Measurements from ENCODE around the gene INSM1. TPM values are rescaled to one million over a fixed set of nuclear protein-coding genes. Genes with fewer than 3 reads are reported as not detected.

Gene INSM1, protein sequence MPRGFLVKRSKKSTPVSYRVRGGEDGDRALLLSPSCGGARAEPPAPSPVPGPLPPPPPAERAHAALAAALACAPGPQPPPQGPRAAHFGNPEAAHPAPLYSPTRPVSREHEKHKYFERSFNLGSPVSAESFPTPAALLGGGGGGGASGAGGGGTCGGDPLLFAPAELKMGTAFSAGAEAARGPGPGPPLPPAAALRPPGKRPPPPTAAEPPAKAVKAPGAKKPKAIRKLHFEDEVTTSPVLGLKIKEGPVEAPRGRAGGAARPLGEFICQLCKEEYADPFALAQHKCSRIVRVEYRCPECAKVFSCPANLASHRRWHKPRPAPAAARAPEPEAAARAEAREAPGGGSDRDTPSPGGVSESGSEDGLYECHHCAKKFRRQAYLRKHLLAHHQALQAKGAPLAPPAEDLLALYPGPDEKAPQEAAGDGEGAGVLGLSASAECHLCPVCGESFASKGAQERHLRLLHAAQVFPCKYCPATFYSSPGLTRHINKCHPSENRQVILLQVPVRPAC
- not detected in 2 replicates for polyA plus RNA-seq (2012; rRNA removed)
- not detected in 2 replicates for polyA plus RNA-seq (2012; cell fraction: cytosol; rRNA removed)
- polyA plus RNA-seq (2012; cell fraction: nucleus; rRNA removed), result not detected in 2 replicates

DNA sequence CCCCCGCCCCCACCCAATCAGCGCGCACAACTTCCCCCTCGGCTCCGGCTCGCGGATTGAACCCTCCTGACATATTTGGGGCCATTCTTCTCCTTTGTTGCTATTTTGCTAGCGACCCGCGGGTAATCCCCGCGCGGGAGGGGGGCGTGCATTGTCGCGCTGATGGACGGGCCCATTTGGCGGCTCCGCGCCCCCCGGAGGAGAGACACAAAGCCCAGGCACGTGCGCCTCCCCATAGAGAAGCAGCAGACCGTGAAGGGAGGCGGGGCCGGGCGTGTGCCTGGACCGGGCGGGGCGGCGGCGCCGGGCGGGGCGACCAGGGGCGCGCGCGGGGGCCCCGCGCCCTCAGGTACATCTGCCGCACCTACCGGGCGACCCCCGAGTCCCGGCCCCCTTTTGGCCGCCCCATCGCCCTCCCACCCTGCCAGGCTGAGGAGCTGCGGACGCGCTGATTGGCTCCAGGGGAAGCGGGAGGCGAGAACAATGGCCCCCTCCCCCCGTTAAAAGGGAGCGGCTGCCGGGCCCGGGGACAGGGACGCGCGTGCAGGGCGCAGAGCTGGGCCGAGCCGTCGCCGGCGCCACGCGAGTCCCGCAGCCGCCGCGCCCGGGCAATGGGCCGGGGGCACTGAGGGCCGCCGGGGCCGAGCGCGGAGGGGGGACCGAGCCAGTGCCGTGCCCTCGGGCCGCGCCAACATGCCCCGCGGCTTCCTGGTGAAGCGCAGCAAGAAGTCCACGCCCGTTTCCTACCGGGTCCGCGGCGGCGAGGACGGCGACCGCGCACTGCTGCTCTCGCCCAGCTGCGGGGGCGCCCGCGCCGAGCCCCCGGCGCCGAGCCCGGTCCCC, at the start of gene INSM1:
Gene INSM1 (plus strand): TSS at position 530 of the 843 bp plus-strand sequence. CDS start 164 bp downstream, at position 694.
- H4K20me1 ChIP-seq (ENCODE audit: insufficient read depth), result no peaks in the 10 kb centered on the region
- CTCF ChIA-PET, result interaction anchor here (1.1 to 1.3 kb wide), 2 partner anchors 9 to 200 kb away, joined by 3 to 5 read pairs; no protein-coding TSS in a partner anchor
- no peaks in the 10 kb centered on the region for H3K9me2 ChIP-seq
- H3K9ac ChIP-seq, result no peak within 1 kb of the TSS
- H3K27me3 ChIP-seq (ENCODE audit: insufficient read depth), result peaks cover 82% of the 10 kb centered on the region
- no peaks in the 10 kb centered on the region; a peak in 1 of 4 replicates for H3K4me1 ChIP-seq (ENCODE audit: control insufficient read depth in 1 of 2, insufficient read depth in 2 of 2, low read depth in 1 of 2, low read length in 1 of 2)
- no peak for TF ChIP-seq YY1 (IDR thresholded peaks at IDR 0.05; ENCODE audit: low read depth)
- TF ChIP-seq CHD2 (IDR thresholded peaks at IDR 0.05; ENCODE audit: low read length, partially characterized antibody), result no peak
- no peak for TF ChIP-seq RFX5 (IDR thresholded peaks at IDR 0.05; ENCODE audit: low read length)
- no peak for TF ChIP-seq EP300 (IDR thresholded peaks at IDR 0.05; ENCODE audit: borderline replicate concordance in 1 of 2, low read depth in 1 of 2, low read length in 1 of 2)
- TF ChIP-seq TAF1 (IDR thresholded peaks at IDR 0.05; ENCODE audit: borderline replicate concordance, low read depth, low read length), result no peak
- TF ChIP-seq SMC3 (IDR thresholded peaks at IDR 0.05; ENCODE audit: low read depth, low read length), result no peak
- no peak for TF ChIP-seq GABPA (IDR thresholded peaks at IDR 0.05; ENCODE audit: low read depth)
- TF ChIP-seq CTCF (IDR thresholded peaks at IDR 0.05), result no peak
- no peak for TF ChIP-seq JUND (IDR thresholded peaks at IDR 0.05)
- TF ChIP-seq RXRA (IDR thresholded peaks at IDR 0.05; ENCODE audit: borderline replicate concordance, low read depth), result no peak
- no peak for TF ChIP-seq EZH2phosphoT487 (IDR thresholded peaks at IDR 0.05; ENCODE audit: borderline replicate concordance, low read depth)
- TF ChIP-seq, protein P1, sequence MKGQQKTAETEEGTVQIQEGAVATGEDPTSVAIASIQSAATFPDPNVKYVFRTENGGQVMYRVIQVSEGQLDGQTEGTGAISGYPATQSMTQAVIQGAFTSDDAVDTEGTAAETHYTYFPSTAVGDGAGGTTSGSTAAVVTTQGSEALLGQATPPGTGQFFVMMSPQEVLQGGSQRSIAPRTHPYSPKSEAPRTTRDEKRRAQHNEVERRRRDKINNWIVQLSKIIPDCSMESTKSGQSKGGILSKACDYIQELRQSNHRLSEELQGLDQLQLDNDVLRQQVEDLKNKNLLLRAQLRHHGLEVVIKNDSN (IDR thresholded peaks at IDR 0.05; ENCODE audit: borderline replicate concordance, low read depth), result no peak
- no peak for TF ChIP-seq GATA2 (CRISPR knock-in tag; IDR thresholded peaks at IDR 0.05)
- no peak for TF ChIP-seq REST (IDR thresholded peaks at IDR 0.05; ENCODE audit: low read depth, low read length)
- 5% methylated on average over 31 of the region's 108 CpGs for WGBS (ENCODE audit: low lambda C conversion rate)
- H3K4me2 ChIP-seq, result no peak within 1 kb of the TSS
- H3K27ac ChIP-seq (ENCODE audit: low read depth in 2 of 2, low read length in 1 of 2), result no peak within 1 kb of the TSS
- no peak within 1 kb of the TSS for H2AFZ ChIP-seq (ENCODE audit: low read depth)
- no peaks in the 10 kb centered on the region for H3K79me2 ChIP-seq (ENCODE audit: insufficient read depth)
- peak; percentile 47 for DNase-seq
- H3K36me3 ChIP-seq (replicated peaks in 1 of 2; ENCODE audit: control insufficient read depth in 1 of 2, insufficient read depth in 2 of 2, low read length in 1 of 2), result no peaks in the 10 kb centered on the region
- POLR2A ChIA-PET, result no interaction called here
- H3K9me3 ChIP-seq, result no peaks in the 10 kb centered on the region
- H3F3A ChIP-seq (replicated peaks; ENCODE audit: insufficient read depth), result peaks cover 4% of the 10 kb centered on the region
- no peak within 1 kb of the TSS for H3K4me3 ChIP-seq (ENCODE audit: low read depth in 2 of 2, low read length in 1 of 2)

All from SK-N-SH (cell line).